ENCODE data around the gene HSP90AB1.

DNA sequence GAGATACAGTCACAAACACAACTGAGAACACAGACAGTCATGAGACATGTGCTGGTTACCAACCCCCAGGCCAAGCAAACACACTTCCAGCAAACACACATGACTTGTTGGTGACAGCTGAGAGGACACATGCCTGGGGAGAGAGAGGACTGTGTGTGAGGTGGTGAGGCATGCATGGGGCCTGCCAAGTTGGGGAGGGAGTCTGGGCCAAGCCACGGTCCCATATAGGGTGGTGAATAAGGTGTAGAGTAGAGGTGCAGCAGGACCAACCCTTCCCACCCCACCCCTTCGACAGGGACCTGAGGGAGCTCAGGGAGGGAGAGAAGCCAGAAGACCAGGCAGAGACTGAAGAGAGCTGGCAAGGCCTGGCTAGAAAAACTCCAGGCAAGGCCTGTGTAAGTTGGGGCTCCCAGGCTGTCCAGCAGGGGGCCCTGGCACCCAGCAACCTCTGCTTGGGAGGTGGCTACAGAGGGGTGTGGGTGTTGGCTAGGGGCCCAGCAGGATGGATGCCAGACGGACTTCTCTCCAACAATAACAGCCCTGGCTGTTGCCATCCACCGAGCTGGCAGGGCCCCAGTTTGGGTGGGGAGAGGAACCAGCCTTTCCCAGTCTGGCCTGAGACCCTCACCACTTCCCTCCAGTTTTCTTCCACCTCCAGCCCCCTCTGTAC lies 25.5 kb upstream of the HSP90AB1 start:
- no peak for TF ChIP-seq POLR2A (IDR thresholded peaks at IDR 0.05)
- TF ChIP-seq, protein P1, sequence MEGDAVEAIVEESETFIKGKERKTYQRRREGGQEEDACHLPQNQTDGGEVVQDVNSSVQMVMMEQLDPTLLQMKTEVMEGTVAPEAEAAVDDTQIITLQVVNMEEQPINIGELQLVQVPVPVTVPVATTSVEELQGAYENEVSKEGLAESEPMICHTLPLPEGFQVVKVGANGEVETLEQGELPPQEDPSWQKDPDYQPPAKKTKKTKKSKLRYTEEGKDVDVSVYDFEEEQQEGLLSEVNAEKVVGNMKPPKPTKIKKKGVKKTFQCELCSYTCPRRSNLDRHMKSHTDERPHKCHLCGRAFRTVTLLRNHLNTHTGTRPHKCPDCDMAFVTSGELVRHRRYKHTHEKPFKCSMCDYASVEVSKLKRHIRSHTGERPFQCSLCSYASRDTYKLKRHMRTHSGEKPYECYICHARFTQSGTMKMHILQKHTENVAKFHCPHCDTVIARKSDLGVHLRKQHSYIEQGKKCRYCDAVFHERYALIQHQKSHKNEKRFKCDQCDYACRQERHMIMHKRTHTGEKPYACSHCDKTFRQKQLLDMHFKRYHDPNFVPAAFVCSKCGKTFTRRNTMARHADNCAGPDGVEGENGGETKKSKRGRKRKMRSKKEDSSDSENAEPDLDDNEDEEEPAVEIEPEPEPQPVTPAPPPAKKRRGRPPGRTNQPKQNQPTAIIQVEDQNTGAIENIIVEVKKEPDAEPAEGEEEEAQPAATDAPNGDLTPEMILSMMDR (IDR thresholded peaks at IDR 0.05) = peak; percentile 76 to 92 (median 84)
- TF ChIP-seq EP300 (IDR thresholded peaks at IDR 0.05; ENCODE audit: low read depth) = no peak
